ENCODE measurements around the gene TPRN. TPM values are rescaled to one million over a fixed set of nuclear protein-coding genes. Genes with fewer than 3 reads are reported as not detected.

Gene TPRN
- total RNA-seq, 4 donors from 2014 or later: 3.4 to 10.2 (median 6.3) TPM

GRCh38 chr9:137224830-137225694, 24.5 kb upstream of the TPRN start, which contains the start of gene CYSRT1:
CYSRT1 (plus strand) TSS chr9:137225174; CDS start chr9:137225622, 448 bp downstream.
- Histone ChIP-seq H3K27ac (peak within 1 kb of the TSS; percentile 87 to 93 (median 90)), H3K9me3 (no peaks in the 10 kb centered on the region), H3K4me3 (peak within 1 kb of the TSS; percentile 63 to 94 (median 88)), H3K36me3 (no peaks in the 10 kb centered on the region), H3K27me3 (peaks cover 20 to 25% (median 24%) of the 10 kb centered on the region in 3 donors), H3K4me1 (peaks cover 8 to 21% of the 10 kb centered on the region in 2 donors)
- DNase-seq: no peak
- in situ Hi-C loops (cut with MboI; ENCODE audit: low sequenced_read_pairs in 4 of 4) (loop anchor here in 1 of 4 donors (10.0 kb wide), 1 partner anchor 100 kb away; no protein-coding TSS in a partner anchor), intact Hi-C loops (cut with DNase I; ENCODE audit: low total_unique reads) (loop anchor here (5.0 kb wide), 1 partner anchor 42 kb away; no protein-coding TSS in a partner anchor)
- ATAC-seq: no peak
- TF ChIP-seq CTCF (IDR thresholded peaks at IDR 0.05 in 4 of 5, conservative IDR thresholded peaks at IDR 0.05 in 1 of 5) (no peak), POLR2A (IDR thresholded peaks at IDR 0.05) (no peak)

- TF ChIP-seq POLR2A (IDR thresholded peaks at IDR 0.05): peak; percentile 61
- no peak for TF ChIP-seq CTCF (IDR thresholded peaks at IDR 0.05 in 4 of 5, conservative IDR thresholded peaks at IDR 0.05 in 1 of 5)
- peak overlapping the region; percentile 63 to 94 (median 88) for H3K4me3 ChIP-seq
- intact Hi-C loops (cut with DNase I; ENCODE audit: low total_unique reads): loop anchor here (1.0 to 5.0 kb wide), 4 partner anchors 23 to 44 kb away; partner anchors contain the start of genes ANAPC2, NELFB, SSNA1 and TPRN
- H3K9me3 ChIP-seq: no peaks in the 10 kb centered on the region
- H3K27me3 ChIP-seq: peaks cover 5 to 7% (median 7%) of the 10 kb centered on the region in 3 donors
- in situ Hi-C loops (cut with MboI; ENCODE audit: low sequenced_read_pairs in 4 of 4): loop anchor here in 1 of 4 donors (10.0 kb wide), 1 partner anchor 99 kb away; no protein-coding TSS in a partner anchor
- H3K36me3 ChIP-seq: no peaks in the 10 kb centered on the region
- H3K27ac ChIP-seq: peak overlapping the region; percentile 87 to 93 (median 90)
- peaks cover 8 to 21% of the 10 kb centered on the region in 2 donors for H3K4me1 ChIP-seq
- ATAC-seq (peak; percentile 89 to 90), DNase-seq (peak; percentile 97 to 98)
These were observed 22.8 kb upstream of the TPRN start for GRCh38 chr9:137223078-137223970.

GRCh38 chr9:137222190-137223077, 21.9 kb upstream of the TPRN start, which contains the start of gene RNF208:
RNF208 (minus strand) TSS chr9:137222240; CDS start chr9:137221212, 1,028 bp downstream.
- Histone ChIP-seq H3K27ac (peak within 1 kb of the TSS; percentile 87 to 93 (median 90)), H3K4me1 (peaks cover 11 to 26% of the 10 kb centered on the region in 2 donors), H3K4me3 (peak within 1 kb of the TSS; percentile 63 to 94 (median 82)), H3K27me3 (peaks cover 0 to 4% (median 2%) of the 10 kb centered on the region in 3 donors), H3K36me3 (no peaks in the 10 kb centered on the region), H3K9me3 (no peaks in the 10 kb centered on the region)
- intact Hi-C loops (cut with DNase I; ENCODE audit: low total_unique reads): loop anchor here (1.0 to 5.0 kb wide), 4 partner anchors 22 to 45 kb away; partner anchors contain the start of genes ANAPC2, NELFB, SSNA1 and TPRN
- ATAC-seq (peak; percentile 14 to 31), DNase-seq (no peak)
- in situ Hi-C loops (cut with MboI; ENCODE audit: low sequenced_read_pairs in 4 of 4): loop anchor here in 1 of 4 donors (10.0 kb wide), 1 partner anchor 98 kb away; no protein-coding TSS in a partner anchor
- TF ChIP-seq CTCF (IDR thresholded peaks at IDR 0.05 in 4 of 5, conservative IDR thresholded peaks at IDR 0.05 in 1 of 5) (no peak), POLR2A (IDR thresholded peaks at IDR 0.05) (peak in 1 of 2 donors; percentile 7)
